Fibroblast of mammary gland (primary cell): Measurements from ENCODE around the gene LEMD3.

Experiments used
- DNase-seq: peaks from one replicate; pipeline ENCODE4 v3.0.0-alpha.2; 2010; ENCODE audit warnings: low read depth
- H3K4me3 ChIP-seq: 2 replicates; pipeline ENCODE4 v1.5.1; 2011; ENCODE audit warnings: low read depth, mild to moderate bottlenecking, low read length, moderate library complexity; ENCODE audit not compliant: control insufficient read depth
- CTCF ChIP-seq: conservative IDR thresholded peaks from 2 replicates; pipeline ENCODE4 v1.5.1; 2011; ENCODE audit warnings: low read depth, low read length, inconsistent platforms; ENCODE audit not compliant: control insufficient read depth, insufficient read depth

The LEMD3 gene

GRCh38 chr12:65204886-65205525 is 35.6 kb downstream of the LEMD3 start:
- TF ChIP-seq CTCF = no peak
- H3K4me3 ChIP-seq = no peak overlapping the region
- DNase-seq = no peak

- H3K4me3 ChIP-seq = no peak overlapping the region
- TF ChIP-seq CTCF = no peak
- DNase-seq = no peak
These were observed 36.5 kb downstream of the LEMD3 start for GRCh38 chr12:65205886-65206285.

- TF ChIP-seq CTCF = no peak
- DNase-seq = no peak
- no peak overlapping the region for H3K4me3 ChIP-seq
These were observed 38.7 kb downstream of the LEMD3 start for GRCh38 chr12:65208125-65208524.

GRCh38 chr12:65208964-65209654 is 39.7 kb downstream of the LEMD3 start:
- DNase-seq = no peak
- no peak for TF ChIP-seq CTCF
- H3K4me3 ChIP-seq = no peak overlapping the region

- no peak for TF ChIP-seq CTCF
- DNase-seq = no peak
- no peak overlapping the region for H3K4me3 ChIP-seq
These were observed 40.3 kb downstream of the LEMD3 start for GRCh38 chr12:65209655-65210043.

GRCh38 chr12:65217086-65217485 is 47.7 kb downstream of the LEMD3 start:
- TF ChIP-seq CTCF = no peak
- H3K4me3 ChIP-seq = no peak overlapping the region
- no peak for DNase-seq
